Measurements from ENCODE around the gene SMOC1.

SMOC1 gene

GRCh38 chr14:69917287-69917686 is 38.1 kb downstream of the SMOC1 start:
- TF ChIP-seq CTCF (IDR thresholded peaks at IDR 0.05; ENCODE audit: borderline replicate concordance, extremely low read depth, low read length, poor library complexity, severe bottlenecking) (no peak), EZH2 (IDR thresholded peaks at IDR 0.05; ENCODE audit: borderline replicate concordance, low read depth, low read length, severe bottlenecking) (no peak)
- H3K27me3 ChIP-seq (ENCODE audit: insufficient read depth, low read length, poor library complexity), result no peaks in the 10 kb centered on the region
- H3K4me3 ChIP-seq (ENCODE audit: low read depth in 1 of 2, low read length in 2 of 2), result no peak overlapping the region
- no peaks in the 10 kb centered on the region for H4K20me1 ChIP-seq (ENCODE audit: insufficient read depth, low read length)
- H3K27ac ChIP-seq (ENCODE audit: low read length), result no peak overlapping the region
- no peak overlapping the region for H2AFZ ChIP-seq (ENCODE audit: low read depth, low read length)
- ATAC-seq (ENCODE audit: insufficient read depth, low read depth) (no peak), DNase-seq (no peak)
- H3K4me1 ChIP-seq (ENCODE audit: insufficient read depth, low read length), result no peaks in the 10 kb centered on the region
- H3K36me3 ChIP-seq (ENCODE audit: insufficient read depth, low read length), result no peaks in the 10 kb centered on the region
- H3K9ac ChIP-seq (ENCODE audit: low read depth, low read length), result no peak overlapping the region
- H3K9me3 ChIP-seq (ENCODE audit: insufficient read depth, low read length, severe bottlenecking), result no peaks in the 10 kb centered on the region
- no peak overlapping the region for H3K4me2 ChIP-seq (ENCODE audit: insufficient read depth, low read length)
- H3K79me2 ChIP-seq (ENCODE audit: insufficient read depth, low read length), result no peaks in the 10 kb centered on the region

- DNase-seq, result no peak
- Histone ChIP-seq H3K4me1 (ENCODE audit: insufficient read depth, low read length) (no peaks in the 10 kb centered on the region), H4K20me1 (ENCODE audit: insufficient read depth, low read length) (no peaks in the 10 kb centered on the region), H3K9me3 (ENCODE audit: insufficient read depth, low read length, severe bottlenecking) (no peaks in the 10 kb centered on the region), H3K79me2 (ENCODE audit: insufficient read depth, low read length) (no peaks in the 10 kb centered on the region), H3K9ac (ENCODE audit: low read depth, low read length) (no peak overlapping the region), H3K27ac (ENCODE audit: low read length) (no peak overlapping the region), H3K27me3 (ENCODE audit: insufficient read depth, low read length, poor library complexity) (no peaks in the 10 kb centered on the region), H3K36me3 (ENCODE audit: insufficient read depth, low read length) (no peaks in the 10 kb centered on the region), H3K4me2 (ENCODE audit: insufficient read depth, low read length) (no peak overlapping the region), H2AFZ (ENCODE audit: low read depth, low read length) (no peak overlapping the region), H3K4me3 (ENCODE audit: low read depth in 1 of 2, low read length in 2 of 2) (no peak overlapping the region)
- TF ChIP-seq EZH2 (IDR thresholded peaks at IDR 0.05; ENCODE audit: borderline replicate concordance, low read depth, low read length, severe bottlenecking) (no peak), CTCF (IDR thresholded peaks at IDR 0.05; ENCODE audit: borderline replicate concordance, extremely low read depth, low read length, poor library complexity, severe bottlenecking) (no peak)
- no peak for ATAC-seq (ENCODE audit: insufficient read depth, low read depth)
These were observed 40.6 kb downstream of the SMOC1 start for GRCh38 chr14:69919815-69920214.

GRCh38 chr14:69921052-69921451 is 41.8 kb downstream of the SMOC1 start:
- H3K9me3 ChIP-seq (ENCODE audit: insufficient read depth, low read length, severe bottlenecking), result no peaks in the 10 kb centered on the region
- TF ChIP-seq CTCF (IDR thresholded peaks at IDR 0.05; ENCODE audit: borderline replicate concordance, extremely low read depth, low read length, poor library complexity, severe bottlenecking) (no peak), EZH2 (IDR thresholded peaks at IDR 0.05; ENCODE audit: borderline replicate concordance, low read depth, low read length, severe bottlenecking) (no peak)
- DNase-seq (no peak), ATAC-seq (ENCODE audit: insufficient read depth, low read depth) (no peak)
- H3K27ac ChIP-seq (ENCODE audit: low read length), result no peak overlapping the region
- H4K20me1 ChIP-seq (ENCODE audit: insufficient read depth, low read length), result no peaks in the 10 kb centered on the region
- no peak overlapping the region for H2AFZ ChIP-seq (ENCODE audit: low read depth, low read length)
- no peak overlapping the region for H3K9ac ChIP-seq (ENCODE audit: low read depth, low read length)
- H3K4me1 ChIP-seq (ENCODE audit: insufficient read depth, low read length), result no peaks in the 10 kb centered on the region
- peaks cover 6% of the 10 kb centered on the region for H3K27me3 ChIP-seq (ENCODE audit: insufficient read depth, low read length, poor library complexity)
- no peak overlapping the region for H3K4me3 ChIP-seq (ENCODE audit: low read depth in 1 of 2, low read length in 2 of 2)
- no peaks in the 10 kb centered on the region for H3K79me2 ChIP-seq (ENCODE audit: insufficient read depth, low read length)
- no peak overlapping the region for H3K4me2 ChIP-seq (ENCODE audit: insufficient read depth, low read length)
- no peaks in the 10 kb centered on the region for H3K36me3 ChIP-seq (ENCODE audit: insufficient read depth, low read length)

GRCh38 chr14:69922198-69922597 is 43.0 kb downstream of the SMOC1 start:
- Histone ChIP-seq H3K9me3 (ENCODE audit: insufficient read depth, low read length, severe bottlenecking) (no peaks in the 10 kb centered on the region), H4K20me1 (ENCODE audit: insufficient read depth, low read length) (no peaks in the 10 kb centered on the region), H3K4me2 (ENCODE audit: insufficient read depth, low read length) (no peak overlapping the region), H3K4me3 (ENCODE audit: low read depth in 1 of 2, low read length in 2 of 2) (no peak overlapping the region), H3K9ac (ENCODE audit: low read depth, low read length) (no peak overlapping the region), H3K79me2 (ENCODE audit: insufficient read depth, low read length) (no peaks in the 10 kb centered on the region), H2AFZ (ENCODE audit: low read depth, low read length) (no peak overlapping the region), H3K36me3 (ENCODE audit: insufficient read depth, low read length) (no peaks in the 10 kb centered on the region), H3K4me1 (ENCODE audit: insufficient read depth, low read length) (no peaks in the 10 kb centered on the region), H3K27me3 (ENCODE audit: insufficient read depth, low read length, poor library complexity) (peaks cover 12% of the 10 kb centered on the region), H3K27ac (ENCODE audit: low read length) (no peak overlapping the region)
- no peak for TF ChIP-seq CTCF (IDR thresholded peaks at IDR 0.05; ENCODE audit: borderline replicate concordance, extremely low read depth, low read length, poor library complexity, severe bottlenecking)
- no peak for TF ChIP-seq EZH2 (IDR thresholded peaks at IDR 0.05; ENCODE audit: borderline replicate concordance, low read depth, low read length, severe bottlenecking)
- ATAC-seq (ENCODE audit: insufficient read depth, low read depth), result no peak
- DNase-seq, result no peak
